ENCODE measurements around the gene PCGF3.
"Not testable (repeated sequence)": the region's sequence is repeated elsewhere in the genome, so short reads cannot be mapped to it uniquely, and the experiment has no call there.

Gene PCGF3

DNA sequence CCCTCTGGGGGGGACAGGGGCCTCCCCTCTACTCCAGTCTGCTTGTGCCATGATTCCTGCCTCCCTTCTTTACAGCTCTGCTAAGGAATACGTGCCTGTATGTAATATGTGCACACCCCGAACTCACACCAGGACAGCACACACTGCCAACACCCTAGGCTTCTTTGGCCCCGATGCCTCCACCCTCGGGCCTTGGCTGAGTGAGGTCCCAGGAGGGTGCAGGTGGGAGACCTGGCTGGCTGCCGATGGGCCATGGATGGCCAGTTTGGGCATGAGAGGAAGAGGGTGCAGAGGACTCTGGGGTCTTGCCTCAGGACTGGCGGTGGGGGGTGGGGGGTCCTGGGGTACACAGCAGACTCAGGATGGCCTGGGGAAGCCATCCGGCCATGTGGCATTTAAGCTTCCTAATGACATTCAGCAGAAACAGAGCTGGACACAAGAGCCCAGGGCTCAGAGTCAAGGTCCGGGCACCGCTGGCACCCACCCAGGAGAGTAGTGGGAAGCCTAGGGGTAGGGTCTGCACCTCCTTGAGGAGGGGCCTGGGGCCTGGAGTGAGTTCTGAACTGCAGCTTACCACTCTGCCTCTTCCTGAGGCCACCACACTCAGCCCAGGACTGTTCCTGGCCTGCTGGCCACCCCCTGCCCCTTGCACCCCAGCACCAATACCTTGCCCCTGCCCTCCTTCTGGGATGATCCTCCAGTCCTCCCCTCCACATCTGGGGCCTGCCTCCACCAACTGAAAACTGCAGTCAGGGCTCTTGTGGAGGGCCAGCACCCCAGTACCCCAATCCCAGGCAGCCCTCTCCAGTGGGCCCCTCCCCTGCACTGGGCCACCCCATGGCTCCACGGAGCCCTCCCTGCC lies 2.1 kb upstream of the PCGF3 start:
- DNase-seq: no peak

DNA sequence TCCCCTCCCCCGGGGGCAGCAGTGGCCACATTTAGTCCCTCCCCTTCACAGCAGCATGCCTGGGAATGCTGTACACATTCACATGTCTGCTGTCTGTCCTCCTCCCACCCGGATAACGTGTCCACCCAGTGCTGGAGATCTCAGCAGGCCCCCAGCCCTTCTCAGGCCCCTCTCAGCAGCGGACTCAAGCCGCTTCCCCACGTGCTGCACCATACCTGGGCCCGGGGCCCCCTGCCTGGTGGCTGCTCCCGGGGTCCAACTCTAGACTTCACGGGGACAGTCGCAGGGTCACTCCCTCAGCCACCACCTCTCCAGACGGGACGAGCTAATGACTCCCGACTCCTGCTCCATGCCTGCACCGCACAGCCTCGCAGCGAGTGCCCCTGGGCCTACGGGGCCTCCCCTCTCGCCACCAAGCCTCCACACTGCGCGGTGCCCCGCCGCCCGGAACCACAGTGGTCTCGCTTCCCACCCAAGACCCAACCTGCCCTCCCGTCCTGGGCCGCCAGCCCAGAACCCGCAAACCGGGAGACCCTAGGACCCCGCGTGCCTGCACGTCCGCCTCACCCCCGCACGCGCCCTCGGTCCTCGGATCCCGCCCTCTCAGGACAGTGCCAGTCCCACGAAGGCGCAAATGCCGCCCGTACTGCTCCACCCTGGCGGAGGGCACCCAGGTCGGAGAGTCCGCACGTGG lies 1.3 kb upstream of the PCGF3 start:
- DNase-seq: no peak

DNA sequence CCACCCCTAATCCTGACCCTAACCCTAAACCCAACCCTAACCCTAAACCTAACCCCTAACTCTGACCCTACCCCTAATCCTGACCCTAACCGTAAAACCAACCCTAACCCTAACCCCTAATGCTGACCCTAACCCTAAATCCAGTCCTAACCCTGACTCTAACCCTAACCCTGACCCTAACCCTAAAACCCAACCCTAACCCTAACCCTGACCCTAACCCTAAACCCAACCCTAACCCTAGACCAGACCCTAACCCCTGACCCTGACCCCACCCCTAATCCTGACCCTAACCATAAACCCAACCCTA lies 708 bp upstream of the PCGF3 start:
- DNase-seq: no peak

DNA sequence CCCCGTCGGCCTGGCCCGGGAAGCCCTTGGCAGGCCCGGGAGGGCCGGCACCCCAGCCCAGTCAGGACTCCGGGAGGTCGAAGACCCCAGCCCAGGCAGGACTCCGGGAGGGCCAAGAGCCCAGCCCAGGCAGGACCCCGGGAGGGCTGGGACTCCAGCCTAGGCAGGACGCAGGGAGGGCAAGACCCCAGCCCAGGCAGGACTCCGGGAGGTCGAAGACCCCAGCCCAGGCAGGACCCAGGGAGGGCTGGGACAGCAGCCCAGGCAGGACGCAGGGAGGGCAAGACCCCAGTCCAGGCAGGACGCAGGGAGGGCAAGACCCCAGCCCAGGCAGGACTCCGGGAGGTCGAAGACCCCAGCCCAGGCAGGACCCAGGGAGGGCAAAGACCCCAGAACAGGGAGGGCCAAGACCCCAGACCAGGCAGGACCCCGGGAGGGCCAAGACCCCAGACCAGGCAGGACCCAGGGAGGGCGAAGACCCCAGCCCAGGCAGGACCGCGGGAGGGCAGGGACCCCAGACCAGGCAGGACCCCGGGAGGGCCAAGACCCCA lies 526 bp downstream of the PCGF3 start:
- not testable (repeated sequence) for DNase-seq

DNA sequence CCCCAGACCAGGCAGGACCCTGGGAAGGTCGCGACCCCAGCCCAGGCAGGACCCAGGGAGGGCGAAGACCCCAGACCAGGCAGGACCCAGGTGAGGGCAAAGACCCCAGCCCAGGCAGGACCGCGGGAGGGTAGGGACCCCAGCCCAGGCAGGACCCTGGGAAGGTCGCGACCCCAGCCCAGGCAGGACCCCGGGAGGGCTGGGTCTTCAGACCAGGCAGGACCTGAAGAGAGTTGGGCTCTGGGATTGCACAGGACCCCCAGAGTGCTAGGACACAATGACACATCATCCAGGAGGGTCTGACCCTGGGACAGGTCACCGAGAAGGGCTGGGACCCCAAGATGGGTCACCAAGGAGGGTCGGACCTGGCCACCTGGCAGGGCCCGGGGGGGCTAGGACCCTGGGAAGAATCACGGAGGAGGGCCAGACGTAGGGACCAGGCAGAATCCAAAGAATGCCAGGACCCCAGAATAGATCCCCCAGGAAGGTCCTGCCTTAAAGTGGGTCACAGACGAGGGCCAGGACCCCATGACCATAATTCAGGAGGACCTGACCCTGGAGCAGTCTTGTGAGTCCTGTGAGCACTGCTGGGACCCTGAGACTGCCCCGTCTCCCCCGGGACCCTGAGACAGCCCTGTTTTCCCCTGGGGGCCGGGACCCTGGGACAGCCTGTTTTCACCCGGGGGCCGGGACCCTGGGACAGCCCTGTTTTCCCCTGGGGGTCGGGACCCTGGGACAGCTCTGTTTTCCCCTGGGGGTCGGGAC lies 1.4 kb downstream of the PCGF3 start:
- no peak for DNase-seq

DNA sequence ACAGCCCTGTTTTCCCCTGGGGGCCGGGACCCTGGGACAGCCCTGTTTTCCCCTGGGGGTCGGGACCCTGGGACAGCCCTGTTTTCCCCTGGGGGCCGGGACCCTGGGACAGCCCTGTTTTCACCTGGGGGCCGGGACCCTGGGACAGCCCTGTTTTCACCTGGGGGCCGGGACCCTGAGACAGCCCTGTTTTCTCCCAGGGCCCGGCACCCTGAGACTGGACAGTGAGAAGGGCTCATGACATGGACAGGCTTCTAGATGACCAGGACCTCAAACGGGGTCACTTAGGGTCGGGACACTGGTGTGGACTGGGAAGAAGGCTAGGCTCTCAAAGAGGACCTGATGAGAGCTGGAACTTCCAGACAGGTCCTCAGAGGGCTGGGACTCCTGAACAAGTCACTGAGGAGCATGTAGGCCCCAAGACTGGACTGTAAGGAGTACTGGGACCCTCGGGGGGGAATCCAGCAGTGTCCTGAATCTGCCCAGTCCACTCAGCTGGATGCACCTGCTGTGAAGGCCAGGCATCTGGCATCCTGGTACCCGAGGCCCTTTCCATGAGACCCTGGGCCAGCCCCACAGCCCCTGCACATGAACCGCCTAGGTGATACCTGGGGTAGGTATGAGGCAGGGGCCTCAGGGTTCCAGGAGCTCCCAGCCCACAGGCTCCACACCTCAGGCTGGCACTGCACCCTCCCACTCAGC lies 2.4 kb downstream of the PCGF3 start:
- no peak for DNase-seq

DNA sequence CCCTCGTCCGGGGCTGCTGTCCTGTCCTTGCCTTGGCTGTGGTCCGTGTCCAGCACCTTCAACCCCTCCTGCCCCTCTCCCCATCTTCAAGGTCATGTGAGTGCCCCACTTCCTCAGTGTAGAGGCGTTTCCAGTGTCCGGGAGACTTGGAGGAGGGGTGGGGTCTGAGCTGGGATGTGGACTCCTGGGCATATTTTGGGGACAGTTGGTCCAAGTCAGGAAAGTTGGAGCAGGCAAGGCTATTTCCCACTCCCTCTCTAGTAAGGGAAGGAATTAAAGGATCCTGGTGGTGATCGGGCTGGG lies 3.0 kb downstream of the PCGF3 start:
- DNase-seq: no peak

DNA sequence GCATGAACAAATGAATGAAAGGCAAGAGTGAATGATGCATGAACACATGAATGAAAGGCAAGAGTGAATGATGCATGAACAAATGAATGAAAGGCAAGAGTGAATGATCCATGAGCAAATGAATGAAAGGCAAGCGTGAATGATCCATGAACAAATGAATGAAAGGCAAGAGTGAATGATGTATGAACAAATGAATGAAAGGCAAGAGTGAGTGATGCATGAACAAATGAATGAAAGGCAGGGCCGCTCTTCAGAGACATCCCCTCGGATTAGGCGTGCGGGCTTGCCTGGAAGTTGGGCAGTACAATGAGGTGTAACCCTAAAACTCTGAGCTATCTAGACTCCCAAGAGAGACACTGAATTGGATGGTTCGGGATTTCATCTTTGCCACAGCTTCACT lies 3.7 kb downstream of the PCGF3 start:
- DNase-seq: no peak

DNA sequence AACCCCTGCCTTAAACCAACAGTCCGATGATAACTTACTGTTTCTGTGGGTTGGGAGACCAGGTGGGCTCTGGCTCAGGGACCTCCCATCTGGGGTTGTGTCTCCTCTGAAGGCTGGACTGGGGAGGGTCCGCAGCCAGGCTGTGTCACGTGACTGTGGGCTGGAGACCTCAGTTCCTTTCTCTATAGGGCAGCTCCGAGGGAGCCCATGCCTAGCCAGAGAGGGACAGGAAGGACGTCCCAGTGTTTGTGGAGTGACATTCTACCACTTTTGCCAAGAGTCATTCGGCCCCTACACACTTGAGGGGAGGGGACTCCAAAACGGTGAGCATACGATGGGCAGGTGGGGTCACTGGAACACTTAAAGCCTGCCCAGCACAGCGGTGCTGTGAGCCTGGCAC lies 4.5 kb downstream of the PCGF3 start:
- no peak for DNase-seq

DNA sequence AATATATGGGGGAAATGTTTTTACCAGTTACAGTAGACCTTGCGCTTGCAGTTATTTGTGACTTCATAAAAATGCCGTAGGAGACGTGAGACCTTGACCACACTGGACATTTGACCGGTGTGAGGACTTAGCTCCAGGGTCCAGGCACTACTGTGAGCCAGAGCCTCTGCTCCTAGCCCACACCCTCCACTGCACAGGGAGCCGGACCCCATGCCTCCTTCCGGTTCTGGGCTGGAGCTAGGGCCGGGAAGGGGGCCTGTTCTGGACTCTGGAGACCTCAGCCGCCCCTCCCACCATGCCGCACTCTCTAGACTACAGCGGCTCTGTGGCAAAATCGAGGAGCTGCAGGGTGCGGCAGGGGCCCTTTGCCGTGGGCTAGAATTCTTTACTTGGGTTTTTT lies 5.3 kb downstream of the PCGF3 start:
- no peak for DNase-seq

DNA sequence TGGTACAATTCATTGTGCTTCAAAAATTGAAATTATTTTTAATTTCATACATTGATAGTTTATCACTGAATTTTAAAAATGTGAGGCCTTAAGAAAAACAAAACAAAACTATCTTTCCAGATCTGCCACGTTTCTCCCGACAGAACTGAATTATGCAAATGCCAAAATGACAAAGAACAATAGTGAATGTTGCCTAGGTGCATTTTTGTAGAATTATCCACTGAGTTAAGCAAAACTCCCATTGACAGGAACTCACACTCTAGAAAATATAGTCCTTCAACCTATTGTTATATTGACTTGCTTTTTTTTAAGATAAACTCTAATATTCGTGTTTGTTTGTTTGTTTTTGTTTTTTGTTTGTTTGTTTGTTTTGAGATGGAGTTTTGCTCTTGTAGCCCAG lies 6.5 kb downstream of the PCGF3 start:
- no peak for DNase-seq

DNA sequence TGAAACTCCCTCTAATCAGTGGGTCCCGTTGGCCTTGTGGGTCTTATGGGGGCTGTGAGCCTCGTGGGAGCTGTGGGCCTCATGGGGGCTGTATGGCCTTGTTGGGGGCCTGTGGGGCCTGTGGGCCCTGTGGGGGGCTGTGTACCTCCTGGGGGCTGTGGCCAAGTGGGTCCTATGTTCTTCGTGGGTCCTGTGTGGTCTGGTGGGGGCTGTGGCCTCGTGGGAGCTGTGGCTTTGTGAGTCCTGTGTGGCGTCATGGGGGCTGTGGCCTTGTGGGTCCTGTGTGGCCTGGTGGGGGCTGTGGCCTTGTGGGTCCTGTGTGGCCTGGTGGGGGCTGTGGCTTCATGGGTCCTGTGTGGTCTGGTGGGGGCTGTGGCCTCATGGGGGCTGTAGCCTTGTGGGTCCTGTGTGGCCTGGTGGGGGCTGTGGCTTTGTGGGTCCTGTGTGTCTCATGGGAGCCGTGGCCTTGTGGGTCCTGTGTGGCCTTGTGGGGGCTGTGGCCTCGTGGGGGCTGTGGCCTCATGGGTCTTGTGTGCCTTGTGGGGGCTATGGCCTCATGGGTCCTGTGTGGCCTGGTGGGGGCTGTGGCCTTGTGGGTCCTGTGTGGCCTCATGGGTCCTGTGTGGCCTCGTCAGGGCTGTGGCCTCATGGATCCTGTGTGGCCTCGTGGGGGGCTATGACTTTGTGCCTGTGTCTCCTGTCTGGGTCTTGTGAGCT lies 7.4 kb downstream of the PCGF3 start:
- no peak for DNase-seq

DNA sequence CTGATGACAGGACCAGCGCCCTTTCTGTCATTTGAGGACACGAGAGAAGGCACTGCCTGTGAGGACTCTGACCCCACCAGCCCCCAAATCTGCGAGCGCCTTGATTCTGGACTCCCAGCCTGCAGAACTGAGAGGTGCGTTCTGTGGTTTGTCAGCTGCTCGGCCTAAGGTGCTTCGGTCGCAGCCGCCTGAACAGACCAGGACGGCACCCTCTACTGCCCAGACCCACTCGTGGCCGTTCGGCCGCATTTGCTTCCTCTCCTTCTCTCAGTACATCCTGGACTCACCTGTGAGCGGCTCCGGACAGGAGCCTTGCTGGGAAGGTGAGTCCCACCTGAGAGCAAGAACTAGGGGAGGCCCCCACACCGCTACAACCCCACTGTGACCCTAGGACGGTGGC lies 8.5 kb downstream of the PCGF3 start:
- DNase-seq: no peak

DNA sequence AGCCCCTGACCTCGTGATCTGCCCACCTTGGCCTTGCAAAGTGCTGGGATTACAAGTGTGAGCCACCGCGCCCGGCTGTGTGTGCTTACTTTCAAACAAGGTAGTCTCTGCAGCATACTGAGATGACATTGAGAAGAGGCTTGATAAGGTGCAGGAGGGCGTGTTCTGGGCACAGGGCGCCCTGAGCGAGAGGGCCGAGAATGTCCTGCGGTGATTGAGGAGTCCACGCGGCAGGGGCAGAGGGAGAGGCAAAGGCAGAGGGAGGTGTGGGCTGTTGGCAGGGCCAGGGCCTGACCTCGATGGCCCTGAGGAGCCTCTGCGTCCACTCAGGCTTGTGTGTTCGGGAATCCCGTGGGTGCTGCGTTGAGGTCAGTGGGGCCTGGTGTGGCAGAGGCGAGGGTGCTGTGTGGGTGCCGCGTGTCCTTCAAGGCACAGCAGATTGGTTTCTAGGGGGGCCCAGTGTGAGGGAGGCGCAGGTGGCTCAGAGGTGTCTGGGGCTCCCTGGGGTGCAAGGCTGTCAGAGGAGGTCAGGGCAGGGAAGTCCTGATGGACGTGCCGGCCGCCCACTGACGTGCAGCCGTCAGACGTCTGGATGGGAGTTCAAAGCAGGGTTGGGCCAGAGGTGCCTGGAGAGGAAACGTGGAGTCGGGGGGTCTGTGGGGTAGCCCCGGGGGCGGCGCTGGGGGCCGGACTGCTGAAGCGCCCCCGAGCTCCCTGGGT lies 12.1 kb downstream of the PCGF3 start:
- no peak for DNase-seq

DNA sequence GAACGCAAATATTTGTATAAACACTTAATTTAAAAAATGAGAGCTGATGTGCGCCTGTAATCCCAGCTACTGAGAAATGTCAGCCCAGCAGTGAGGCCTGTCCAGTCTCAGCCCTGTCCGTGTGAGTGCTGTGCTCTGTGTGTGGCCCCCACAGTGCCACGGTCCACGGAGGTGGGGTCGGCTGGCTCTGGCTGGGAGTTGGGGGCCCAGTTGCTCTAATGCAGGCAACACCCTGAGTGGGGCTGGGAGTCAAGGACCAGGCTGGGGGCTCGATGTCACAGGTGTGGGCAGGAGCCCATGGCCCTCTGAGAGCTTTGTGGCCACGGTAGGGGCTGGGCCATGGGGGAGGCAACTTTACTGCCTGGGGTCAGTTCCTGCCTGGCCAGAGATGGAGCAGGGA lies 12.8 kb downstream of the PCGF3 start:
- DNase-seq: no peak

DNA sequence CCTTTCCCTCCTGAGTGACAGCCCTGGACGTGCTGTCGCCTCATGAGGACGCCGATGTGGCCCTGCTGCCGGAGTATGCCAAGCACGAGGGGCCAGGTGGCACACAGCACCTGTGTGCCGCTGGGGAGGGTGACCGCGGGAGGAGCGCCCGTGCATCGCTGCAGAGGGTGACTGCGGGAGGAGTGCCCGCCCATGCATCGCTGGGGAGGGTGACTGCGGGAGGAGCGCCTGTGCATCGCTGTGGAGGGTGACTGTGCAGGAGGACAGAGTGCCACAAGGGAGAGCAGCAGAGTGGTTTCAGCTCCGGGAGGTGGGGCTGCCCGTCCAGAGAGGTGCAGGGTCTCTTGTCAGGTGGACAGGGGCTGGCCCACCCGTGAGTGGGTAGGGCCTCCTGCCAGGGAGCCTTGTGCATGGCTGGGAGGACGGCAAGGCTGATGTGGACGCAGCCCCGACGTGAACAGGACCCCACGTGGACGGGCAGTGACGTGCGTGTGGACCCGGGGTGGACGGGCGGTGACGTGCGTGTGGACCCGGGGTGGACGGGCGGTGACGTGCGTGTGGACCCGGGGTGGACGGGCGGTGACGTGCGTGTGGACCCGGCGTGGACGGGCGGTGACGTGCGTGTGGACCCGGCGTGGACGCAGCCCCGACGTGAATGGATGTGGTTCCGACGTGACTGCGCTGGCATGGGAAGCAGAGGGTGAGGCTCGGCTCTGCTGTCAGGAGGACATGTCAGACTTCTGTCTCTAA lies 14.7 kb downstream of the PCGF3 start:
- no peak for DNase-seq

DNA sequence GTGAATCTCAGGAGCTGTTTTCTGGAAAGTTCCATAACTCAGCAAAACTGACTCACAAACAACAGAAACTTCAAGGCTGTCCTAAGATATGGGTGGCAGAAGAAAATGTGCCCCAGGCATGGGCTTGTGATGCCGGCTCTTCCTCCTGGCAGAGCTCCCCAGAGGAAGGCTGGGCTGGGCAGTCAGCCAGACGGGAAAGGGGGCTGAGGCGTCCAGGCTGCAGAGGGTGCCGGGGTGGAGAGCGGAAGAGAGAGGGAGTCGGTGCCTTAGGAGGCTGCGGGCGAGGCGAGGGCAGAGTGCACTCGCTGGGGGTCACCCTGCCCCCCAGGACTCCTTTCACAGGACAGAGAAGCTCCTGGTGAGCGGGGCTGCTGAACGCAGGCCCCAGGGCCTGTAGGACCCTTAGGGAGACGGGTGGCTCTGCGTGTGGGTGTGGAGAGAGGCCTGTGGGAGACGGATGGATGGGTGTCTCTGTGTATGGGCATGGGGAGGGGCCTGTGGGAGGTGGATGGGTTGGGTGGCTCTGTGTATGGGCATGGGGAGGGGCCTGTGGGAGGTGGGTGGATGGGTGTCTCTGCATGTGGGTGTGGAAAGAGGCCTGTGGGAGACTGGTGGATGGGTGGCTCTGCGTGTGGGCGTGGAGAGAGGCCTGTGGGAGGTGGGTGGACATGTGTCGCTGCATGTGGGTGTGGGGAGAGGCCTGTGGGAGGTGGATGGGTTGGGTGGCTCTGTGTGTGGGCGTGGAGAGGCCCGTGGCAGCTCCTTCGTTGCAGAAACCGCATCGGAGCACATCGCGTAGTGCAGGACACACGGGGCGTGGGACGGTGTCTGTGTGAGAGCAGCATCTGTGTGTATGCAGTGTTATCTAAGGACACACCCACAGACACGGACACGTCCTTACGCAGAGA lies 15.9 kb downstream of the PCGF3 start:
- DNase-seq: peak in 7 of 56 donors; percentile 18 to 66 (median 41)

DNA sequence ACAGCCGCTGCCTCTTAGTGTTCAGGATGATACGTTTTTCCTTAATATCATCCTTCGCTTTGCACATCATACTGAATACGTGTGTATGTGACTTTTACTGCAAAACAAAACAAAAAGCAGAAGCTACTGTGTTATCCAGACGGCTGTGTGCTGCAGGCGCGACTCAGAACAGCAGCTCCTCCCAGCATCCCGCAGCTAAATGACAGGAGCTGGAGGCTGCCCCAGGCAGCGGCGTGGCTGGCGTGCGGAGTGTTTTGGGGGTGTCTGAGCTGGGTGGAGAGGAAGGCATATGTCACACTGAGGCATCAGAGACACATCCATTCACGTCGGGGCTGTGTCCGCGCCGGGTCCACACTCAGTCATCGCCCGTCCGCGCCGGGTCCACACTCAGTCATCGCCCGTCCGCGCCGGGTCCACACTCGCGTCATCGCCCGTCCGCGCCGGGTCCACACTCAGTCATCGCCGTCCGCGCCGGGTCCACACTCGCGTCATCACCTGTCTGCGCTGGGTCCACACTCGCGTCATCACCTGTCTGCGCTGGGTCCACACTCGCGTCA lies 16.6 kb downstream of the PCGF3 start:
- DNase-seq: peak in 1 of 56 donors; percentile 65

All from amygdala (tissue), 56 donors.